Measurements from ENCODE around the gene E4F1.
"Not testable (repeated sequence)": the region's sequence is repeated elsewhere in the genome, so short reads cannot be mapped to it uniquely, and the experiment has no call there.

E4F1 gene

GRCh38 chr16:2240331-2240730, 16.9 kb downstream of the E4F1 start:
- not testable (repeated sequence) for DNase-seq (ENCODE audit: extremely low read depth in 1 of 2, low read depth in 1 of 2)

GRCh38 chr16:2242598-2242997, 19.2 kb downstream of the E4F1 start:
- no peak for DNase-seq (ENCODE audit: extremely low read depth in 1 of 2, low read depth in 1 of 2)

GRCh38 chr16:2243031-2243528, 19.7 kb downstream of the E4F1 start:
- DNase-seq (ENCODE audit: extremely low read depth in 1 of 2, low read depth in 1 of 2) = no peak

GRCh38 chr16:2243781-2244180, 20.4 kb downstream of the E4F1 start:
- DNase-seq (ENCODE audit: extremely low read depth in 1 of 2, low read depth in 1 of 2) = no peak

- DNase-seq (ENCODE audit: extremely low read depth in 1 of 2, low read depth in 1 of 2) = no peak
These were observed 20.9 kb downstream of the E4F1 start for GRCh38 chr16:2244301-2244700.

GRCh38 chr16:2244926-2245795, 21.8 kb downstream of the E4F1 start:
- DNase-seq (ENCODE audit: extremely low read depth in 1 of 2, low read depth in 1 of 2) = no peak

- DNase-seq (ENCODE audit: extremely low read depth in 1 of 2, low read depth in 1 of 2) = no peak
These were observed 23.0 kb downstream of the E4F1 start for GRCh38 chr16:2246301-2246885.

GRCh38 chr16:2250652-2251295, 27.4 kb downstream of the E4F1 start:
- DNase-seq (ENCODE audit: extremely low read depth in 1 of 2, low read depth in 1 of 2) = peak in 1 of 2 donors; percentile 16

- peak; percentile 35 to 58 for DNase-seq (ENCODE audit: extremely low read depth in 1 of 2, low read depth in 1 of 2)
These were observed 28.1 kb downstream of the E4F1 start, which contains the start of gene ECI1 for GRCh38 chr16:2251296-2252111. ECI1 (minus strand) TSS chr16:2251587; CDS start chr16:2251566, 21 bp downstream.

- DNase-seq (ENCODE audit: extremely low read depth in 1 of 2, low read depth in 1 of 2) = no peak
These were observed 29.4 kb downstream of the E4F1 start for GRCh38 chr16:2252806-2253148.

- DNase-seq (ENCODE audit: extremely low read depth in 1 of 2, low read depth in 1 of 2) = no peak
These were observed 29.9 kb downstream of the E4F1 start for GRCh38 chr16:2253293-2253692.

- no peak for DNase-seq (ENCODE audit: extremely low read depth in 1 of 2, low read depth in 1 of 2)
These were observed 33.2 kb downstream of the E4F1 start for GRCh38 chr16:2256531-2257140.

- DNase-seq (ENCODE audit: extremely low read depth in 1 of 2, low read depth in 1 of 2) = no peak
These were observed 34.3 kb downstream of the E4F1 start for GRCh38 chr16:2257726-2258125.

- DNase-seq (ENCODE audit: extremely low read depth in 1 of 2, low read depth in 1 of 2) = not testable (repeated sequence)
These were observed 35.1 kb downstream of the E4F1 start for GRCh38 chr16:2258530-2258929.

GRCh38 chr16:2260250-2260649, 36.9 kb downstream of the E4F1 start:
- DNase-seq (ENCODE audit: extremely low read depth in 1 of 2, low read depth in 1 of 2) = no peak

GRCh38 chr16:2263026-2263425, 39.6 kb downstream of the E4F1 start:
- DNase-seq (ENCODE audit: extremely low read depth in 1 of 2, low read depth in 1 of 2) = not testable (repeated sequence)

GRCh38 chr16:2266887-2267286, 43.5 kb downstream of the E4F1 start:
- DNase-seq (ENCODE audit: extremely low read depth in 1 of 2, low read depth in 1 of 2) = not testable (repeated sequence)

- not testable (repeated sequence) for DNase-seq (ENCODE audit: extremely low read depth in 1 of 2, low read depth in 1 of 2)
These were observed 44.1 kb downstream of the E4F1 start for GRCh38 chr16:2267505-2267912.

GRCh38 chr16:2267913-2268666, 44.7 kb downstream of the E4F1 start, which contains the start of gene RNPS1:
RNPS1 (minus strand) TSS chr16:2268126; CDS start chr16:2264643, 3,483 bp downstream.
- peak; percentile 88 to 95 for DNase-seq (ENCODE audit: extremely low read depth in 1 of 2, low read depth in 1 of 2)

Measured in activated CD8-positive, alpha-beta memory T cell treated with anti-CD3 and anti-CD28 coated beads for 1 hour (primary cell).